HG02623 (cell line): ENCODE data around the gene PLPP1.

Experiments
- ATAC-seq: cut with Tn5 transposase; IDR thresholded peaks from one replicate; pipeline ENCODE4 v1.9.1; 2021; ENCODE audit warnings: moderate library complexity; ENCODE audit not compliant: unreplicated experiment

The PLPP1 gene

DNA sequence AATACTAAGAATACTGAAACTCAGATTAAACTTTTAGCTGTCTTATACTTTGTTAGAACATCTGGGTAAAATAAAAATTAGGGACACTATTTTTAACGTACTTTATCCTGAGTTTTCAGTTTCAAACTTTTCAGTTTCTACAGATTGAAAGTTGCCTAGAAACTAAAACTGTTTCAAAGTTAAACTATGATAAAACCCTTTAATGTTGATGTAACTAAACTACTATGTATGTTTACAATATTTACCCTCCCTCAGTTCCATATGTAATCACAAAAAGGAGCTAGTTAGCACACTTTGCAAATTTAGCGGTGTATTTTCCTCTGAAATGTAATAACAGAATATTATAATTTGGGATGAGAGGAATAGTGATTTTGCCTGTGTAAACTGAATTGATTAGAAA lies 121.1 kb downstream of the PLPP1 start:
- ATAC-seq = no peak

DNA sequence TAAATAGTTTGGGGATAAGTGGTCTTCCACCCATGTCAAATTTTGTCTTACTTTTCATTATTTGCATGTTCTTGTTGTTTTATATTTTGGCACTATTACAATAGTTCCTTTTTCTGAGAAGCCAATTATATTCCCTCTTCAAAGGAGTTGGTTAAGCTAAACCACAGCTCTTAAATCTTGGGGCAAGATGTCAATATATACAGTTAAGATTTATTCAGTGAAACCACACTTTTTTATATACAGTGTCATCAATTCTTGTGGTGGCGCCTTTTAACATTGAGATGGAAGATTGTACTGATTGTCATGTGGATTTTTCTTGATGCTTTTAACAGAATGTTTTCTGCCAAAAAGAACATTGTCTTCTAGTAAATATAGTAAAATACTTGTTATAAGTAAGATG lies 122.9 kb downstream of the PLPP1 start:
- ATAC-seq = no peak

- ATAC-seq = no peak
These were observed 123.9 kb downstream of the PLPP1 start for GRCh38 chr5:55410845-55411244.

- no peak for ATAC-seq
These were observed 125.0 kb downstream of the PLPP1 start for GRCh38 chr5:55409775-55410174.

GRCh38 chr5:55407984-55408383 lies 126.8 kb downstream of the PLPP1 start:
- ATAC-seq = no peak

DNA sequence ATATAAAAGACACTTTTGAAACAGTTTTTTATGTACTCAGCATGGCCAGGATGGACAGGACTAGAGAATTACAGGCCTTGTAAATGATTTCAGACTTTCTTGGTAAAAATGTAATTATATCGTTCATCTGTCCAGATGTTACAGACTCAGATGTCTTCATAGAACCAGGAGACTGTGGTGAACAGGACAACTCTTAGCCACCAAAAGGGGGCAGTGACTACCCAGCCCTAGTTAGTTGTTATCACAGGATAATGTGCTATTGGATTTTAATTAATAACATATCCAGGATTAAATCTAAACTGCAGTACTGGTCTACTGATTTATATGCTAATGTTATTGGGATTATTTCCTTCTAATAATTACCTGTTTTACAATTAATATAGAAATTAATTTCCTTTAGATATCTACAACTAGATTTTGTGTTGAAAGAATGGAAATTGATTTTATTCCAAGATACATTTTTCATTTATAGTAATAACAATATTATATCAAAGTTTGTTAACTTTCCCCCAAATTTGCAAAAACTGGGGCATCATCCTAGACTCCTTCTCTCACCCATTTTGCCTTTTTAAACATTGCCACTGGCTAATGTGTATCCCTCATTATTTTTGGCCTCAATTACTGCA lies 127.6 kb downstream of the PLPP1 start:
- ATAC-seq = no peak

DNA sequence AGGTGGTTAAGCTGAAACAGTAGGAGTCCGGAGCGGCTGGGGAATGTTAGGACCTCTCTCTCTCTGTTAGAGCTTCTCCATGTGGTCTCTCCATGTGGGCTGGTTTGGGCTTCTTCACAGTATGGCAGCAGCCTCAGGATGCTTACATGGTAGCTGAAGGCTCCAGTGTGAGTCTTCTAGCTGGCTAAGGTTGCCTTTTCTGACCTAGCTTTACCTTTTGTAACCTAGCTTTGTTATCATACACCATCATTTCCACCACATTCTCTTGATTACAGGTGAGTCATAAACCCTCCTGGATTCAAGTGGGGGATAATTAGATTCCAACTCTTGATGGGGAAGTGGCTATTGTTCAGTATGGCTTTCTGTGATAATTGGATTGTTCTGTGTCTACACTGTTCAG lies 128.5 kb downstream of the PLPP1 start:
- ATAC-seq = no peak

DNA sequence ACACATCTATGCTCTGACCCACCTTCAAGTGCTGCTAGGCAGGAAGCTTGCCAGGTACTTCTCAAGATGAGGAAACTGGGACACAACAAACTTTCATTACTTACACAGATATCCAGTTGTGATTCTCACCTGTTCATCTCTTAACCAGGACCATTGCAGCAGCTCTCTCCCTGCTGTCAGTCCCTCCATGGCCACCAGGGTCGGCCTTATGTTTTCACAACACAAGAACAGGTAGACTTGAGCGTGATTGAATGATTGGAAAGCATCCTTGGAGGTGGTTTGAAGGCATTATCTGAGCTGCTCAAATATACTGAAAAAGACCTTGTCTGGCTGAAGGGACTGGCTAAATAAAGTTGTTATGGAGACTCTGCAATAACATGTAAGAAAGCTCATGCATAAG lies 132.6 kb downstream of the PLPP1 start:
- no peak for ATAC-seq

- ATAC-seq = no peak
These were observed 141.1 kb downstream of the PLPP1 start for GRCh38 chr5:55393501-55394175.

DNA sequence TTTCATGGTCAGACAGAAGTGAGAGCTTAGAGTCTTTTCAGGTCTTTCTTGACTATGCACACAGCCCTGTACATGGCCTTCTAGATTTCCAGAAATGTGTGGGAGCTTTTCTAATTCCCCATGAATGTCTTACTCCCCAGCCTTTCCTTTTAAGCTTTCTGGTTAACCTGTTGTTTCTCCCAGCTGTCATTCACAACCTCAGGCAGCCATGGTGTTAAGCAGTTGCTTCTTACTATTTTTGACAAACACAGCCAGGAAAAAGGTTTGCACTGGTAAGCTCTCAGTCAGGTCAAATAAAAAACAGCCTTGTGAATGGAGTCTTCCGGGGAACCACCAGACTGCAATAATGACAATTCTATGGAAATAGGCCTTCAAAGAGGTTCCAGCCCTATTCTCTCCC lies 142.1 kb downstream of the PLPP1 start:
- no peak for ATAC-seq

DNA sequence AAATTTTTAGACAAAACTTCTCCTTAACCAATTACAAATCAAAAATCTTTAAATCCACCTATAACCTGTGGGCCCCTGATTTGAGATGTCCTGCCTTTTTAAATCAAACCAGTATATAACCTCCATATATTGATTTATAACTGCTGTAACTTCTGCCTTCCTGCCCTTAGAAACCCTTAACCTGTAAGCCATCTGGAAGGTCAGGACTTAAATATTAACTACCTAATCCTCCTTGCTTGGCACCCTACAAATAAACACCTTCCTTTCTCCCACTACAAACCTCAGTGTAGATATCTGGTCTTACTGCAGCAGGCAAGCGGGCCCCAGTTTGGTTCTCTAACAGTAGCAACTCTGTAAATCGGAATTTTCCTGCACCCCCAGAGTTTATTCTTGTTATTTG lies 143.1 kb downstream of the PLPP1 start:
- ATAC-seq = no peak

GRCh38 chr5:55387865-55388264 lies 146.9 kb downstream of the PLPP1 start:
- no peak for ATAC-seq

- ATAC-seq = no peak
These were observed 148.4 kb downstream of the PLPP1 start for GRCh38 chr5:55386356-55386755.

GRCh38 chr5:55385846-55386245 lies 148.9 kb downstream of the PLPP1 start:
- ATAC-seq = no peak

- ATAC-seq = no peak
These were observed 149.5 kb downstream of the PLPP1 start for GRCh38 chr5:55385227-55385626.

GRCh38 chr5:55384072-55384471 lies 150.7 kb downstream of the PLPP1 start:
- no peak for ATAC-seq

DNA sequence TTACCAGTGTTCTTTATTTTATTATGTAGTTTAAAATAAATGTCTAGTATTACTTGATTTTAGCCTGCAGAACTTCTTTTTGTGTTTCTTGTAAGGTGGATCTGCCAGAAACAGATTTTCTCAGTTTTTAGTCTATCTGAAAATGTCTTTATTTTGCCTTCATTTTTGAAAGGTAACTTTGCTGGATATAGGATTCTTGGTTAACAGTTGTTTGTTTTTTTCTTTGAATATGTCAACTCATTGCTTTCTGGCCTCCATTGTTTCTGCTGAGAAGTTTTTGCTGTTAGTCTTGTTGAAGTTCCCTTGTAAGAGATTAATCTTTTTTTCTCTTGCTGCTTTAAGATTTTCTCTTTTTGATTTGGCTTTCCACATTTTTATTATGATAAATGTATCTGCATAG lies 151.5 kb downstream of the PLPP1 start:
- no peak for ATAC-seq

- no peak for ATAC-seq
These were observed 157.0 kb downstream of the PLPP1 start for GRCh38 chr5:55377810-55378209.
